Transverse colon (tissue), 4 donors: ENCODE results near the gene RAB40B. TPM values are rescaled to one million over a fixed set of nuclear protein-coding genes. Genes with fewer than 3 reads are reported as not detected.

ENCODE experiments used
- DNase-seq: peaks from one replicate; pipeline ENCODE4 v3.0.0-alpha.2; 2019
- H3K27ac ChIP-seq, 4 donors: fragments of 200-600 bp; sonication (generic); 2 replicates each; pipeline ENCODE4 v1.5.1; 2016 to 2018; ENCODE audit warnings: inconsistent platforms in 4 of 4
- H3K27me3 ChIP-seq: fragments of 200-600 bp; sonication (generic); 2 replicates; pipeline ENCODE4 v1.5.1; 2017; ENCODE audit warnings: inconsistent platforms
- H3K36me3 ChIP-seq, 4 donors: fragments of 200-600 bp; sonication (generic); 2 replicates each; pipeline ENCODE4 v1.5.1; 2017 to 2019; ENCODE audit warnings: inconsistent platforms in 4 of 4
- H3K4me1 ChIP-seq, 4 donors: fragments of 200-600 bp; sonication (generic); 2 replicates each; pipeline ENCODE4 v1.5.1; 2017 to 2020; ENCODE audit warnings: inconsistent platforms in 4 of 4
- H3K4me3 ChIP-seq, 4 donors: fragments of 200-600 bp; sonication (generic); 1 replicate in 1 of 4; 2 replicates in 3 of 4; pipeline versions ENCODE4 v1.5.1 to v1.6.1; 2017 to 2019; ENCODE audit warnings: inconsistent platforms in 4 of 4
- H3K9me3 ChIP-seq, 2 donors: fragments of 200-600 bp; sonication (generic); 2 replicates each; pipeline ENCODE4 v1.5.1; 2017 to 2019; ENCODE audit warnings: inconsistent platforms in 2 of 2
- EP300 ChIP-seq: sonication (generic); formaldehyde crosslinking; IDR thresholded peaks from one replicate; pipeline ENCODE4 v1.6.1; 2017; ENCODE audit warnings: antibody characterized with exemption, low read depth
- POLR2A ChIP-seq: fragments of 450-650 bp; IDR thresholded peaks from one replicate; pipeline ENCODE4 v1.6.1; 2016; ENCODE audit warnings: antibody characterized with exemption, mild to moderate bottlenecking, moderate library complexity
- POLR2AphosphoS5 ChIP-seq, 3 donors: sonication (generic); formaldehyde crosslinking; IDR thresholded peaks; one replicate each; pipeline ENCODE4 v1.6.1; 2016; ENCODE audit warnings: antibody characterized with exemption in 3 of 3
- WGBS, 2 donors: methylation state at CpG; one replicate each; pipeline ENCODE4 v1.1.5; 2018; ENCODE audit warnings: low coverage in 1 of 2; 5-methylcytosine and 5-hydroxymethylcytosine counted together
- in situ Hi-C, 4 donors: fragments of 200-750 bp; cut with MboI; loops; one replicate each; pipeline versions ENCODE4 v1.15.0 to v1.15.1; 2017; ENCODE audit warnings: low sequenced_read_pairs in 3 of 4, low pct_ligation_motif_present in 1 of 4, low pct_unique_long_range_greater_than_20kb in 1 of 4
- intact Hi-C: fragments of 100-400 bp; cut with DNase I; formaldehyde crosslinking; loops from one replicate; pipeline ENCODE4 v1.15.1; 2023; ENCODE audit warnings: low total_unique reads
- total RNA-seq, 4 donors: library from RNA; depleted of rRNA; stranded (reverse); fragments of >200 nt; gene quantifications; one replicate each; pipeline ENCODE4 v1.1.0, GENCODE V29; 2016
- TF ChIP-seq, protein P1 (sequence below), 5 experiments: fragments of 200-600 bp in 3 of 5; fragments of 450-650 bp in 2 of 5; sonication (generic) in 3 of 5; IDR thresholded peaks; 1 replicate in 2 of 5; 2 replicates in 3 of 5; pipeline ENCODE4 v1.5.1; 2016 to 2017; ENCODE audit warnings: antibody characterized with exemption in 5 of 5, inconsistent platforms in 3 of 5, mild to moderate bottlenecking in 2 of 5, moderate library complexity in 1 of 5

Gene RAB40B
- total RNA-seq, 4 donors from 2014 or later, result 26.5 to 83.0 (median 59.6) TPM

DNA sequence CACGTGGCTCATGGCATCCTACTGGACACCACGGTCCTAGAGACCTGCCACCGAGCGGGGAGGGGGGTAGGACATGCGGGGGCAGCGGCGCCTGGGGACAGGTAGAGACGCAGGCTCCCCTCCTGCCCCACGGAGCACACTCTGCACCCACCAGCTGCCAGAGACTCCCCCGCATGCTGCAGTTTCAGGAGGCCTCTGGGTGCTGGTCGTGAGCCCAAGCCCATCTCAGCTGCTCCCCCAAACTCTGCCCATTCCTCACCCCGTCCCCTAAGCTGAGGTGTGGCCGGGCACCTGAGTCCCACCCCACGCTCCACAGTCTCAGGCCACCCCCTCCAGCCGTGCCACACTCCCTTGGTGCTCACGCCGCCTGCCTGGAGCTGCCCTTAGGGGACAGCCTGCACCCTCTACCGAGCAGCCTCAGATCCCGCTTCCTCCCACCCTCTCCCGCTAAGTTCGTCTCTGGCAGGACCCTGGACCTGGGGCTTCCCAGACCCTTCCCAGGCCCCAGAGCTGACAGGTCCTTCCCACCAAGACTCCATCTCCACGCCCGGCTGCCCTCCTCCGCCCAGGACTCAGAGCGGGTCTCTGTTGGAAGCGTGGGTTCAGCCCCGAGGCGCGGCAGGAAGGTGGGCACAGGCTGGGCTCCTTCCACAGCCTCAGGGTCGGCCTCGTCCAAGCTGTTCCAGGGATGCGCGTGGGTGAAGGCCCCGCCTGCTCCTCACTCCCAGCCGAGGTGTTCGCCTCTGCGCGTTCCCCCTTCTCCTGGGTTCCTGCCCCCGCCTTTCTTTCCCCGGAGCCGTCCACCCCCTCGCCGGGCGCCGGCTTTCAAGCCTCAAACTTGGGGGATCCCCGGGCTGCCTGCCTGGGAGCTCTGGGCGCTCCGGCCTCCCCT, 1.3 kb downstream of the RAB40B start:
- intact Hi-C loops, result no loop called here
- 30 to 32% methylated on average over 2 to 48 of the region's 48 CpGs for WGBS, 2 donors
- peaks cover 10 to 29% (median 26%) of the 10 kb centered on the region in 4 donors for H3K4me1 ChIP-seq
- no peak for DNase-seq
- H3K9me3 ChIP-seq, result peaks cover 0 to 6% of the 10 kb centered on the region in 2 donors
- H3K4me3 ChIP-seq, result peak overlapping the region; percentile 63 to 95 (median 76)
- TF ChIP-seq, protein P1, sequence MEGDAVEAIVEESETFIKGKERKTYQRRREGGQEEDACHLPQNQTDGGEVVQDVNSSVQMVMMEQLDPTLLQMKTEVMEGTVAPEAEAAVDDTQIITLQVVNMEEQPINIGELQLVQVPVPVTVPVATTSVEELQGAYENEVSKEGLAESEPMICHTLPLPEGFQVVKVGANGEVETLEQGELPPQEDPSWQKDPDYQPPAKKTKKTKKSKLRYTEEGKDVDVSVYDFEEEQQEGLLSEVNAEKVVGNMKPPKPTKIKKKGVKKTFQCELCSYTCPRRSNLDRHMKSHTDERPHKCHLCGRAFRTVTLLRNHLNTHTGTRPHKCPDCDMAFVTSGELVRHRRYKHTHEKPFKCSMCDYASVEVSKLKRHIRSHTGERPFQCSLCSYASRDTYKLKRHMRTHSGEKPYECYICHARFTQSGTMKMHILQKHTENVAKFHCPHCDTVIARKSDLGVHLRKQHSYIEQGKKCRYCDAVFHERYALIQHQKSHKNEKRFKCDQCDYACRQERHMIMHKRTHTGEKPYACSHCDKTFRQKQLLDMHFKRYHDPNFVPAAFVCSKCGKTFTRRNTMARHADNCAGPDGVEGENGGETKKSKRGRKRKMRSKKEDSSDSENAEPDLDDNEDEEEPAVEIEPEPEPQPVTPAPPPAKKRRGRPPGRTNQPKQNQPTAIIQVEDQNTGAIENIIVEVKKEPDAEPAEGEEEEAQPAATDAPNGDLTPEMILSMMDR (IDR thresholded peaks at IDR 0.05), result no peak
- TF ChIP-seq EP300 (no peak), POLR2AphosphoS5 (IDR thresholded peaks at IDR 0.05) (no peak), POLR2A (no peak)
- in situ Hi-C loops, result no loop called here
- H3K36me3 ChIP-seq, result no peaks in the 10 kb centered on the region
- H3K27me3 ChIP-seq, result no peaks in the 10 kb centered on the region
- H3K27ac ChIP-seq, result peak overlapping the region in 3 of 4 donors; percentile 72 to 89 (median 84)

DNA sequence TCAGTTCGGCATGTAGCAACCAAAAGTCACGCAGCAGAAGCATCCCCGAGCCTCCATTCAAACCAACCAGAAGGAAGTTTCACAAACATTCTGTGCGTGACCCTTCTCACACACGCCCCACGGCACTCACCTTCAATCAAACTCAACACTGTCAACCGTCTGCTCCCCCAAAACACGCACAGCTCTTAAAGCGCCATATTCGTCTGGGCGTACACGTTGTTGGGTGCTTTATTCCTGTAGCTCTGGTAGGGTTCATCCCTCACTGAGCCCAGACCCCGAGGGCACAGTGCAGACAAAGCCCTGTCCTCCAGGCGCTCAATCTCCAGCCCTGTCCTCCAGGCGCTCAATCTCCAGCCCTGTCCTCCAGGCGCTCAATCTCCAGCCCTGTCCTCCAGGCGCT, 2.2 kb downstream of the RAB40B start:
- in situ Hi-C loops (no loop called here), intact Hi-C loops (no loop called here)
- DNase-seq, result no peak
- 98% methylated on average over 11 to 16 of the region's 17 CpGs for WGBS, 2 donors
- Histone ChIP-seq H3K9me3 (peaks cover 0 to 6% of the 10 kb centered on the region in 2 donors), H3K4me3 (no peak overlapping the region), H3K4me1 (peaks cover 10 to 29% (median 17%) of the 10 kb centered on the region in 4 donors), H3K27me3 (no peaks in the 10 kb centered on the region), H3K27ac (no peak overlapping the region), H3K36me3 (no peaks in the 10 kb centered on the region)
- TF ChIP-seq POLR2A (no peak), POLR2AphosphoS5 (IDR thresholded peaks at IDR 0.05) (no peak), EP300 (no peak)
- TF ChIP-seq, protein P1 (IDR thresholded peaks at IDR 0.05), result no peak

DNA sequence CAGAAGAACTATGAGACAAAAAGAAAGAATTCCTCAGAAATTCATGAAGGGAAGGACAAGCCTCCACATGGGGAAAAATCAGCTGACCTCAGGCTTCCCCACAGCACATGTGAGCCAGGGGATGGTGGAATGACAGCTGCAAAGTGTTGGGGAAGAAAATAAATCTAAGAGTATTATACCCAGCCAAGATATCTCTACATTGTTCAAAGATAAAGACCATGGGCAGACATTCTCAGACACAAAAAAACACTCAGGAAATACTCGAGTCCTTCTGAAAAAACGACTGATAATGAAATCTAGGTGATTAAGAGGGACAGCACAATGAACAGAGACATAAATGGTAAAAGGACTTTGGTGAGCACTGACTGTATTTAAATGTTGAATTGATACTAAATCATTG, 3.9 kb downstream of the RAB40B start:
- Histone ChIP-seq H3K4me1 (peaks cover 10 to 20% (median 17%) of the 10 kb centered on the region in 4 donors), H3K36me3 (no peaks in the 10 kb centered on the region), H3K27ac (no peak overlapping the region), H3K27me3 (no peaks in the 10 kb centered on the region), H3K4me3 (no peak overlapping the region), H3K9me3 (peaks cover 0 to 6% of the 10 kb centered on the region in 2 donors)
- no peak for DNase-seq
- in situ Hi-C loops (no loop called here), intact Hi-C loops (no loop called here)
- TF ChIP-seq, protein P1 (IDR thresholded peaks at IDR 0.05), result no peak
- TF ChIP-seq POLR2A (no peak), EP300 (no peak), POLR2AphosphoS5 (IDR thresholded peaks at IDR 0.05) (no peak)
- 48 to 80% methylated on average over 2 of the region's 2 CpGs for WGBS, 2 donors

DNA sequence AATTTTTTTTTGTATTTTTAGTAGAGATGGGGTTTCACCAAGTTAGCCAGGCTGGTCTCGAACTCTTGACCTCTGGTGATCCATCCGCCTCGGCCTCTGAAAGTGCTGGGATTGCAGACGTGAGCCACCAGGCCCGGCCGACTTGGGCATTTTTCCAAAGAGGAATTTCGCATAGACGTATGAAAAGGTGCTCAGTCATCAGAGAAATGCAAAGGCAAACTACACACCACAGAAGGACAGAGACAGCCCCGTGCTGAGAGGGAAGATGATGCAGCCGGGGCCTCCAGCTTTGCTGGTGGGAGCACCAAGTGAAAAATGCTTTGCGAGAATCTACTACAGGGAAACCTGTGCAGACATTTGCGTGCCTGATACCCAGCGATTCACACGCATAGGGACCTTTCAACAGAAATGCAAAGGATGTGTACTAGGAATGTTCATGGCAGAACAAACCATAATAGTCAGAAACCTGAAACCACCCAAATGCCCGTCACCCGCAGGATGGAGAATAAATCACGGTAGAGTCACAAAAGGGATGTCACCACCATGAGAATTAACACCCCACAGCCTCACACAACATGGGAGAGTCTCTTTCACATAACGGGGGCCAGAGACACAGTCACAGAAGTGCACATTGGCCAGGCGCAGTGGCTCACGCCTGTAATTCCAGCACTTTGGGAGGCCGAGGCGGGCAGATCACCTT, 5.2 kb downstream of the RAB40B start:
- in situ Hi-C loops (no loop called here), intact Hi-C loops (no loop called here)
- Histone ChIP-seq H3K27me3 (no peaks in the 10 kb centered on the region), H3K4me3 (no peak overlapping the region), H3K4me1 (peaks cover 10 to 13% (median 11%) of the 10 kb centered on the region in 4 donors), H3K36me3 (no peaks in the 10 kb centered on the region), H3K9me3 (peaks cover 0 to 6% of the 10 kb centered on the region in 2 donors), H3K27ac (no peak overlapping the region)
- 90 to 94% methylated on average over 16 to 22 of the region's 22 CpGs for WGBS, 2 donors
- no peak for DNase-seq
- TF ChIP-seq, protein P1 (IDR thresholded peaks at IDR 0.05), result no peak
- no peak for TF ChIP-seq POLR2AphosphoS5 (IDR thresholded peaks at IDR 0.05)
- no peak for TF ChIP-seq POLR2A
- no peak for TF ChIP-seq EP300
